NOMO-1 (cell line): ENCODE measurements around the gene RRAD.
"Not testable (repeated sequence)": the region's sequence is repeated elsewhere in the genome, so short reads cannot be mapped to it uniquely, and the experiment has no call there.

Experiments used
- DNase-seq, 2 experiments: peaks; one replicate each; lab custom pipeline; 2025; ENCODE audit not compliant: unreplicated experiment in 2 of 2; lab: John Stamatoyannopoulos, UW

The RRAD gene

DNA sequence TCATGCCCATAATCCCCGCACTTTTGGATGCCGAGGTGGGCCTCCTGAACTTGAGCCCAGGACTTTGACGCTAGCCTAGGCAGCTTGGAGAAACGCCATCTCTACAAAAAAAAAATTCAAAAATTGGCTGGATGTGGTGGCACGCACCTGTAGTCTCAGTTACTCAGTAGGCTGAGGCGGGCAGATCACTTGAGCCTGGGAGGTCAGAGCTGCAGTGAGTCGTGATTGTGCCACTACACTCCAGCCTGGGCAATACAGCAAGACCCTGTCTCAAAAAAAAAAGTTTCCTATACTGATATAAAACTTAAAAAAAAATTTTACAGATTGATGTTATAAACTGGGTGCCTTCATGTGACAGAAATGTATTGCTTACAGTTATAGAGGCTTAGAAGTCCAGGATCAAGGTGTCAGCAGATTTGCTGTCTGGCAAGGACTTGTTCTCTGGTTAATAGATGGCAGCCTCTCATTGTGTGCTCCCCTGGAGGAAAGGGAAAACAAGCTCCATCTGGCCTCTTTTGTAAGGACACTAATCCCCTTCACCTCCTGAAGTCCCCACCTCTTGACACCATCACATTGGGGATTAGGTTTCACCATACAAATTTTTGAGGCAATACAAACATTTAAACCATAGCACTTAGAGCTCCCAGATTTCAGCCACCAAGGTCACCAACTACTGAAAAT lies 27.2 kb upstream of the RRAD start:
- no peak for DNase-seq

DNA sequence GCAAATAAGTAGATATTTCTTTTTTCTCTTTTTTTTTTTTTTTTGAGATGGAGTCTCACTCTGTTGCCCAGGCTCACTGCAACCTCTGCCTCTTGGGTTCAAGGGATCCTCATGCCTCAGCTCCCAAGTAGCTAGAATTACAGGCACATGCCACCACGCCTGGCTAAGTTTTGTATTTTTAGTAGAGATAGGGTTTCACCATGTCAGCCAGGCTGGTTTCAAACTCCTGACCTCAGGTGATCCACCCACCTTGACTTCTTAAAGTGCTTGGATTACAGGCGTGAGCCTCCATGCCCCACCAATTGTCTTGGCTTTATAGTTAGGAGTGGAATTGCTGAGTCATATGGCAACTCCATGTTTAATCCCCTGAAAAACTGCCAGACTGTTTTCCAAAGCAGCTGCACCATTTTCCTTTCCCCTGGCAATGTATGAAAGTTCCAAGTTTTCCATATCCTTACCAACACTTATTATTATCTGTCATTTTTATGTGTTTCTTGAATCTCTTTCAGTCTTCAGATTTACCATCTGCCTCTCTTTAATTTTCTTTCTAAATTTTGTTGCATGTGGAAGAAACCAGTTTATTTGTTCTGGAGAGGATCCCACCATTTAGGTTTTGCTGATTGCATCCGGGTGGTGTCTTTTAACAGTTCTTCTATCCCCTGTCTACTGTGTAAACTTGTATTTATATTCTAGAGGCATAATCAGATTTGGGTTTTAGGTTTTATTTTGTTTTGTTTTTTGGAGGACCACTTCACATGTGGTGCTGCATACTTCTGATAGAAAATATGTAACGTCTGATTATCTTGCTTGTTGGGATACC lies 25.8 kb upstream of the RRAD start:
- DNase-seq, result no peak

DNA sequence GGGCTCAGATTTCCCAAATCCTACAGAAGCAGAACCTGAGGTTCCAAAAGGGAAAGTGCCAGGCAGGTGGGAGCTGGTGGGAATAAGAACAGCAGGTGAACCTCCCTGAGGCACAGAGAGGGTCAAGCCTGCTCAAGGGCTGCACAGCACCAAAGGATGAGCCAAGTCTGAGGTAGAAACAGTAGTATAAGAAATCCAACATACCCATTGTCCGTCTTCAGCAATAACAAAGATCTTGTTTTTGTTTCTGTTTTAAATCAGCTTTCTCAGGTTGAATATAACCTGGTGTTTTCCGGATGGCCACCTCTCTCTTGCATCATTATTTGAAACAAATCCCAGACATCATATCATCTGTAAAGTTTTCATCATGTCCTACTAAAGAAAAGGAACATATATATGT lies 25.1 kb upstream of the RRAD start:
- DNase-seq, result no peak

DNA sequence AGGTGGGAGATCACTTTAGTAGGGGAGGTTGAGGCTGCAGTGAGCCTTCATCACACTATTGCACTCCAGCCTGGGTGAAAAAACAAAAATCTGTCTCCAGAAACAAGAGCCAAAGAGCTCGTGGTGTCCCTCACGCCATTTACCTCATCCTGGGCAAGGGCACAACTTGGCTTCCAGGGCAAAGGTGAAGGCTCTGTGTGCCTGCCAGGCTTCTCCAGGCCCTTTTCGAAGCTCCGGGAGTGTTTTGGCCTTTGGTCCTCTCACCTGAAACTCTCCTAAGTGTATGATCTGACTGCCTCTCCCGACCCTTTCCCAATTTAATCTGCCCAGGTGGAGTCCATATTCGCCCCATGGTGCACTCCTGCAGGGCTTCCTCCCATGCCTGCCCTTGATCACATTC lies 24.1 kb upstream of the RRAD start:
- DNase-seq, result no peak

DNA sequence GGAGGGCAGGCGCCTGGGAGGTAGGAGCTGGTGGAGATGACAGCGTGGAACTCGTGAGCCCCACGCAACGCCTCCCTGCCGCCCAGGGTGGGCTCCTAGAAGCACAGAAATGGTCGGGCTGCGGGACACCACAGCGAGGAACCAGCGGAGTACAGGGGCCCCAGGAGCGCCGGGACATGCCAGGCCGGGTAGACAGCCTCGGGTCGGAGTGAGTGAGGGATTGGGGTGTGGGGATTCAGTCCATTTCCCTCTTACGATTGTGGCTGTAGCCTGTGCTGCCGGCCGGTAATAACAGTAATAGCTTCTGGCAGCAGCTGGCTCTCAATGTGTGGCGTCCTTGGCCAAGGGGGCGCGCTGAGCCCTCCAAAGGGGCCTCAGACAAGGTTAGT lies 23.5 kb upstream of the RRAD start:
- no peak for DNase-seq

DNA sequence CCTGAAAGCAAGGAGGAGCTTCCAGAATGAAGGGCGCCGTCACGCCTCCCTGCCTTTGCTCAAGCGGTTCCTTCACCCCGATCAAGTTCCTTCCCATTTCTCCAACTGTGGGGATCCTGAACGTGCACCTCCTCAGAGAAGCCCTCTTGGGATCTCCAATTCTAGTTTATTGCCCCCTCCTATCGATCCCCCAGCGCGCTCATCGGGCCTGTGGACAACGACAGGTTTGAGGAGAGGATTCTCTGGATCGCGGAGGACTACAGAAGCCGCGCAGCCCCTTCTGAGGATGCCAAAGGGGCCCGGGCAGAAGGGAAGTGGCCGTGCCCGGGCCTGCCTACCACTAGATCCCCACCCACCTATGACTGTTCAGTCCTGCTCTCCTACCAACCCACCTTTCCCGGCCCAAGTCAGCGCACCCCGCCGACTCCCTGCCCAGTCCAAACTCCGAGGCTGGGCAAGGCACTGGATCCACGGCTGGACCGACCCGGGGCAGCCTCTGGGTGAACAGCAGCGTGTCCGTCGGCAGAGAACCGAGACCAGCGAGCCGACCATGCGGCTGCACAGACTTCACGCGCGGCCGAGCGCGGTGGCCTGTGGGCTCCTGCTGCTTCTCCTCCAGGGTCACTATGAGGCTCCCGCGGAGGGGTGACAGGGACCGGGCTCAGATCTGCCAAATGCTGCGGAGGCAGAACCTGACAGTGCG lies 22.9 kb upstream of the RRAD start:
- DNase-seq, result no peak

DNA sequence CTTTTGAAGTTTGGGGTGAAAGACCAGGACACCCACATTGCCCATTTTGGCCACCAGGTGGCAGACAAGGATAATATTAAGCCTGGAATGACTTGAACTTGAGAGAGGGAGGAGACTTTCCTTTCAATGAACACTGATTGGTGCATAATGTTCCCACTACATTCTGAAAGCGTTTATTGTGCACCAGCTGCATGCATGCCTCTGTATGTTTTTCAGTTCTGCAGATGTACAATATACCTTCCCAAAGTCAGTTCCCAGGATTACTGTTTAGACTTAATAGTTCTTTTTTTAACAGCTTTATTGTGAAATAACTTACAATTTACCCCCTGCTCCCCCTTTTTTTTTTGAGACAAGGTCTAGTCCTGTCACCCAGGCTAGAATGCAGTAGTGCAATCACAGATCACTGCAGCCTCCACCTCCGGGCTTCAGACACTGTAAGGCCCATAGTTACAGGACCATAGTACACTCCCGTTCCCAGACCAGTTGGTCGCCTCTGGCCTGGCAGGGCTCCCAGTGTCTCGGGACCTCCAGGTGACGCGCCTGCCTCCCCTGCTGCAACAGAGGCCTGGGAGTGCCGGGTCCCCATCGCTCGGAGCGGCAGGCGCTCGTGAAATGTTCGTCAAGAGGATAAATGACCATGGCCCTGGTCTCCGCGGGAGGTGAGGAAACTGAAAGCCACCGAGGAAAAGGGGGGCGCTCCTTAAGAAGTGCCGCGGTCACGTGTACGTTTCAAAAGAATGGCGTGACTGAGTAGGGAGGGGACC lies 22.1 kb upstream of the RRAD start:
- DNase-seq, result peak; percentile 47 to 82

DNA sequence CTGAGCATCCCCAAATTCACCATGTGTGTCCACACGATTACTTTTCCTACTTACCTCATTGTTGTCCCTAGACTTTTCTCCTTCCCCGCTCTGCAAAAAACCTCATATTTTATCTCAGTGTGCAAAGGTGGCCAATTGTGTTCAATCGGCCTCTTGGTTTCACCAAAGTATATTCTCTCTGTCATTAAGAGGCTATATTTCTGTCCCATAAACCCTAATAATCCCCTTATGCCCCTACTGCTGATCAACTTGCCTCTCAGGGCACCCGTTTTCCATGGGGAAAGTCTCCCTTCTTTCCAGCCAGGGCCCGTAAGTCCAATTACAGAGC lies 21.6 kb upstream of the RRAD start:
- DNase-seq, result no peak

DNA sequence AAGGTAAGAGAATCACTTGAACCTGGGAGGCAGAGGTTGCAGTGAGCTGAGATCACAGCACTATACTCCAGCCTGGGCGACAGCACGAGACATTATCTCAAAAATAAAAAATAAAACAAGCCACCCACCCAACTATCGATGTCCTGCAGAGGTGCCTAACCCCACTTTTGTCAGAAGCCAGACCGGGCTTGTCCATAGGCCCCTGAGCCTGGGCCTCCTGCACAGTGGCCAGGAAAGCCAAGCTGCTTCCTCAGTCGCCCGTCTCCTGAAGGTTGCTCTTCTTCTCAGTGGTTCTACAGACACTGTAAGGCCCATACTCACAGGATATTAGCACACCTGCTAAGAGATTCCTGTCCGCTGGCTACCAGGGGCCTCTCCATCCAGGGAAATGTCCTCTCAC lies 21.2 kb upstream of the RRAD start:
- no peak for DNase-seq

DNA sequence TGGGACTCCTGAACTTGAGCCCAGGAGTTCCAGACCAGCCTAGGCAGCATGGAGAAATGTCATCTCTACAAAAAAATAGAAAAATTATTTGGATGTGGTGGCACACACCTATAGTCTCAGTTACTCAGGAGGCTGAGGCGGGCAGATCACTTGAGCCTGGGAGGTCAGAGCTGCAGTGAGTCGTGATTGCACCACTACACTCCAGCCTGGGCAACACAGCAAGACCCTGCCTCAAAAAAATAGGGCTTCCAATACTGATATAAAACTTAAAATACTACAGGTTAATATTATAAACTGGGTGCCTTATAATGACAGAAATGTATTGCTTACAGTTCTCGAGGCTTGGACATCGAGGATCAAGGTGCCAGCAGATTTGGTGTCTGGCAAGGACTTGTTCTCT lies 20.6 kb upstream of the RRAD start:
- no peak for DNase-seq

DNA sequence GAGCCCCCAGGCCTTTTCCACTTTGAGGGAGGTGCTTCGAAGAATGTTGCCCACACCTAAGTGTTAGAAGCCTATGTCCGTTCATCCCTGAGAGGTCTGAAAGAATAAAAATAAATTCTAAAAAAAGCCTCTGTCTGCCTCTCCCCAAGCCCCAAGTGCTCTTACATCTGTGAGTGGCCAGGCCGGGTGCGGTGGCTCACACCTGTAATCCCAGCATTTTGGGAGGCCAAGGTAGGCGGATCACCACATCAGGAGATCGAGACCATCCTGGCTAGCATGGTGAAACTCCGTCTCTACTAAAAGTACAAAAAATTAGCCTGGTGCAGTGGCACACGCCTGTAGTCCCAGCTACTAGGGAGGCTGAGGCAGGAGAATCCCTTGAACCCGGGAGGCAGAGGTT lies 19.6 kb upstream of the RRAD start:
- not testable (repeated sequence) for DNase-seq

DNA sequence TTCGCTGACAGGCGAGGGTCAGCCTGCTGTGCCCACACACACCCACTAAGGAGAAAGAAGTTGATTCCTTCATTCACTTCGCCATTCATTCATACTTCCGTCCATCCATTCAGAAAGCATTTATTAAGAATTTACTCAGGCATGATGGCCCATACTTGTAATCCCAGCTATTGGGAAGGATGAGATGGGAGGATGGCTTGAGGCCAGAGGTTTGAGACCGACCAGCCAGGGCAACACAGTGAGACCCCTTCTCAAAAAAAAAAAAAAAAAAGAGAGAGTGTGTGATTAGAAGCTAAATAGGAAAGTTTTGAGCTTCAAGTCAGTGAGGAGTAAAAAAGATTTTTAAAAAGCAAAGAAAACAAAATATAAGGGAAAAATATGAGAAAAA lies 18.7 kb upstream of the RRAD start:
- no peak for DNase-seq

DNA sequence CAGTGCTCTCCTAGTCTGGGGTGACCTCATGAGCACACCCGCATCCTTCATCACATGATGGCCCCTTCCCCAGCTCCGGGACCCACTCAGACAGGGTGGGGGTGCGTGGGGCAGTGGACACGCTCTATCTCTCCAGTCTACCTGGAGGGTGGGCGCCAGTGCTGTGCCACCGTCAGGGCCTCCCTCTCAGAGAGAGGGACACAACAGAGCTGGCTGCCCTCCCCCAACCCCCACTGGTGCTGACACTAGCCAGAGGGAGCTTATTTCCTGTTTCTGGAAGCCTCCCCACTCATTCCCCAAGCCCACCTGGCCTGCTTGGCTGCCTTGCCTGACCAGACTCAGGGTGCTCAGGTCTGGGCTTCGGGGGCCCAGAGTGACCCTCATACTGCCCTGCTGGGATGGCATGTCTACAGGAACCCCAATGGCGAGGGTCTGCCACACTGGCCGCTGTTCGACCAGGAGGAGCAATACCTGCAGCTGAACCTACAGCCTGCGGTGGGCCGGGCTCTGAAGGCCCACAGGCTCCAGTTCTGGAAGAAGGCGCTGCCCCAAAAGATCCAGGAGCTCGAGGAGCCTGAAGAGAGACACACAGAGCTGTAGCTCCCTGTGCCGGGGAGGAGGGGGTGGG lies 18.2 kb upstream of the RRAD start:
- no peak for DNase-seq

DNA sequence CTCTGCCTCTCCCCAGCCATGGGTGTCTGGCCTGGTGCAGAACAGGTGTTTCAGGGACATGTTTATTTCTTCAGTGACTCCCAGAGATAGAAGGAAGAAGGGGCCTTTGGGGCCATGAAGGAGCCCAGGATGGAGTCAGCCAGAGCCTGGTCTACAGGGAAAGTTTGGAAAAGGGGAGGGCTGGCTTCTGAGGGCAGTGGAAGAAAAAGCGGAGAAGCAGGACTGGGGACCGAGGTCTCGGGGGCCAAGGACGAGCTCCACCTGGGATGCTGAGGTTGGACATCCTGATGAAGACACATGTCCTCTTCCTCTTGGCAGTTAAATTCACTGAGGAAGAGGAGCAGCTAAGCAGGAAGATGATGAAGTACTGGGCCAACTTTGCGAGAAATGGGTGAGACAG lies 17.6 kb upstream of the RRAD start:
- DNase-seq, result no peak

DNA sequence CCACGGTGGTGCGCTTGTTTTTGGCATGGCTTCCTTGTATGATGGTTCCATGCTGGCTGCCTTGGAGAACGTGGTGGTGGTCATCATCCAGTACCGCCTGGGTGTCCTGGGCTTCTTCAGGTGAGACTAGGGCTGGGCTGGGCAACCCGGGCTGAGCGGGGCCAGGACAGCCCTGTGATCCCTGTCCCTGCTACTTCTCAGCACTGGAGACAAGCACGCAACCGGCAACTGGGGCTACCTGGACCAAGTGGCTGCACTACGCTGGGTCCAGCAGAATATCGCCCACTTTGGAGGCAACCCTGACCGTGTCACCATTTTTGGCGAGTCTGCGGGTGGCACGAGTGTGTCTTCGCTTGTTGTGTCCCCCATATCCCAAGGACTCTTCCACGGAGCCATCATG lies 14.9 kb upstream of the RRAD start:
- DNase-seq, result no peak

DNA sequence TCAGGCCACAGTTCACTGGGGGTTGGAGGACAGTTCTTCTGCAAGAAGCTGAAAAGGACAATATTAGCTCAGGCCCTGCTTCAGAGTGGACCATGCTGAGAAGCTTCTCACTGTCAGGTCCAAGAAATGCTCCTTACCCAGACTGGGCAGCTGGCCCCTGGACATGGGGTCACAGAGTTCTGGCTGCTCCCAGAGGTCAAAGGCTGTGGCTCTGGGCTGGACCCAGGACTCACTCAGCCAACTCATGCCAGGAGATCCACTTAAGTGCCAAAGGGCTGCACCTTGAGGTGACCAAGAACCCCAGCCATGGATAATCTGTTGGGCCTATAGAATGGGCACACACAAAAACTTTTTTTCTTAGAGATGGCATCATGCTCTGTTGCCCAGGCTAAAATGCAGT lies 14.0 kb upstream of the RRAD start:
- DNase-seq, result no peak

DNA sequence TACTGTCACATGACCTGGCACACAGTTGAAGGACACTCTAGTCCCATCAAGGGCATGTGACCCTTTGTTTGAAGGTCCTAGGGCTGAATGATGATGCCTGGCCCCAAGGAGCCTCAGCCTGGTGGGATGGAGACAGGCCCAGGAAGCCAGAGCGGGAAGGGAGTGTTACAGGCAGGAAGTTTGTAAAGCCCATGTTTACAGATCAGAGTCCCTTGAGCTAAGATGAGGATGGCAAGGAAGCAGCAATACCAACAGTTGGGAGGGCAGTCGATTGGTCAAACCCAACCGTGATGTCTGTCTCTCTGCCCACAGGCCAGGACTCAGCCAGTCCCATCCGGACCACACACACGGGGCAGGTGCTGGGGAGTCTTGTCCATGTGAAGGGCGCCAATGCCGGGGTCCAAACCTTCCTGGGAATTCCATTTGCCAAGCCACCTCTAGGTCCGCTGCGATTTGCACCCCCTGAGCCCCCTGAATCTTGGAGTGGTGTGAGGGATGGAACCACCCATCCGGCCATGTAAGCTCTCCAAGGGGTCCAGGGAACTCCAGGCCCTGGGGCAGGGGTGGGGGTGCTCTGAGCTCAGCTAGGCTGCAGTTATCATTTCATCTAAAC lies 12.5 kb upstream of the RRAD start:
- no peak for DNase-seq

DNA sequence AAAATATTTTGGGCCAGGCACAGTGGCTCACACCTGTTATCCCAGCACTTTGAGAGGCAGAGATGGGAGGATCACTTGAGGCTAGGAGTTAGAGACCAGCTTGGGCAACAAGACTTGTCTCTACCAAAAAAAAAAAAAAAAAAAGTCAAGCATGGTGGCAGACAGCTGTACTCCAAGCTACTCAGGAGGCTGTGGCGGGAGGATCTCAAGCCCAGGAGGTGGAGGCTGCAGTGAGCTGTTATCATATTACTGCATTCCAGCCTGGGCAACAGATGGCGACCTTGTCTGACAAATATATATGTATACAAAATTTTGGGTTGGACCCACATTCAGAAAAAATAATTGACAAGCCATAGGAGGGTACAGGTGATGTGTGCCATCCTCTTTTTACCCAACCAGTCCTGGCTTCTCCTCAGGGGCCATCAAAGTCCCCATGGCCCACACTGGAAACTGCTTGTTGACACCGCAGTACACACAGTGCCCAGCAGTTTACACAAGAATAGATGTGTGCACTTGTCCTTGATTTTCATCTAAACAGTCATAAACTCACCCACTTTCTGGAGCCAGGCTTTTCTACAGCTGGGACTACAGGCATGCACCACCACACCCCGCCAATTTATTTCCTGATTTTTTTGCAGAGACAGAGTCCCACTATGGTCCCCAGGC lies 11.7 kb upstream of the RRAD start:
- DNase-seq, result no peak

DNA sequence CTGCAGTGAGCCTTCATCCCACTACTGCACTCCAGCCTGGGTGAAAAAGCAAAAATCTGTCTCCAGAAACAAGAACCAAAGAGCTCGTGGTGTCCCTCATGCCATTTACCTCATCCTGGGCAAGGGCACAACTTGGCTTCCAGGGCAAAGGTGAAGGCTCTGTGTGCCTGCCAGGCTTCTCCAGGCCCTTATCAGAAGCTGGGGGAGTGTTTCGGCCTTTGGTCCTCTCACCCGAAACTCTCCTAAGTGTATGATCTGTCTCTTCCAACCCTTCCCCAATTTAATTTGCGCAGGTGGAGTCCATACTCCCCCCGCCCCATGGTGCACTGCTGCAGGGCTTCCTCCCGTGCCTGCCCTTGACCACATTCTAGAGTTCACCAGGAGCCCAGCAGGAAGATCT lies 11.1 kb upstream of the RRAD start:
- DNase-seq, result no peak
